Measurements from ENCODE around the gene MACF1. TPM values are rescaled to one million over a fixed set of nuclear protein-coding genes. Genes with fewer than 3 reads are reported as not detected.

The MACF1 gene
- total RNA-seq, 4 donors from 2014 or later, result 421 to 942 (median 545) TPM

GRCh38 chr1:39229504-39229903, 25.0 kb downstream of the MACF1 start:
- Histone ChIP-seq H3K9me3 (no peaks in the 10 kb centered on the region), H3K4me1 (peaks cover 21% of the 10 kb centered on the region)
- TF ChIP-seq, protein P1, sequence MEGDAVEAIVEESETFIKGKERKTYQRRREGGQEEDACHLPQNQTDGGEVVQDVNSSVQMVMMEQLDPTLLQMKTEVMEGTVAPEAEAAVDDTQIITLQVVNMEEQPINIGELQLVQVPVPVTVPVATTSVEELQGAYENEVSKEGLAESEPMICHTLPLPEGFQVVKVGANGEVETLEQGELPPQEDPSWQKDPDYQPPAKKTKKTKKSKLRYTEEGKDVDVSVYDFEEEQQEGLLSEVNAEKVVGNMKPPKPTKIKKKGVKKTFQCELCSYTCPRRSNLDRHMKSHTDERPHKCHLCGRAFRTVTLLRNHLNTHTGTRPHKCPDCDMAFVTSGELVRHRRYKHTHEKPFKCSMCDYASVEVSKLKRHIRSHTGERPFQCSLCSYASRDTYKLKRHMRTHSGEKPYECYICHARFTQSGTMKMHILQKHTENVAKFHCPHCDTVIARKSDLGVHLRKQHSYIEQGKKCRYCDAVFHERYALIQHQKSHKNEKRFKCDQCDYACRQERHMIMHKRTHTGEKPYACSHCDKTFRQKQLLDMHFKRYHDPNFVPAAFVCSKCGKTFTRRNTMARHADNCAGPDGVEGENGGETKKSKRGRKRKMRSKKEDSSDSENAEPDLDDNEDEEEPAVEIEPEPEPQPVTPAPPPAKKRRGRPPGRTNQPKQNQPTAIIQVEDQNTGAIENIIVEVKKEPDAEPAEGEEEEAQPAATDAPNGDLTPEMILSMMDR (IDR thresholded peaks at IDR 0.05), result no peak
- TF ChIP-seq POLR2A (IDR thresholded peaks at IDR 0.05) (no peak), POLR2AphosphoS5 (IDR thresholded peaks at IDR 0.05) (no peak), EP300 (IDR thresholded peaks at IDR 0.05) (no peak)

GRCh38 chr1:39230261-39231190, 26.0 kb downstream of the MACF1 start:
- Histone ChIP-seq H3K27ac (peak overlapping the region; percentile 56), H3K9me3 (no peaks in the 10 kb centered on the region), H3K36me3 (peaks cover 6% of the 10 kb centered on the region), H3K4me3 (no peak overlapping the region), H3K4me1 (peaks cover 21% of the 10 kb centered on the region), H3K27me3 (no peaks in the 10 kb centered on the region)
- no peak for DNase-seq (ENCODE audit: low spot score in 2 of 2)
- no peak for TF ChIP-seq POLR2AphosphoS5 (IDR thresholded peaks at IDR 0.05)
- TF ChIP-seq, protein P1 (IDR thresholded peaks at IDR 0.05), result no peak
- TF ChIP-seq EP300 (IDR thresholded peaks at IDR 0.05), result no peak
- TF ChIP-seq POLR2A (IDR thresholded peaks at IDR 0.05), result no peak
- WGBS, result 59% methylated on average over 9 of the region's 9 CpGs

More at GRCh38 chr1:39229504-39229903, 25.0 kb downstream of the MACF1 start:
- Histone ChIP-seq H3K27me3 (no peaks in the 10 kb centered on the region), H3K4me3 (no peak overlapping the region), H3K27ac (no peak overlapping the region), H3K36me3 (peaks cover 6% of the 10 kb centered on the region)
- DNase-seq (ENCODE audit: low spot score in 2 of 2), result no peak
- WGBS, result 95% methylated on average over 4 of the region's 4 CpGs

DNA sequence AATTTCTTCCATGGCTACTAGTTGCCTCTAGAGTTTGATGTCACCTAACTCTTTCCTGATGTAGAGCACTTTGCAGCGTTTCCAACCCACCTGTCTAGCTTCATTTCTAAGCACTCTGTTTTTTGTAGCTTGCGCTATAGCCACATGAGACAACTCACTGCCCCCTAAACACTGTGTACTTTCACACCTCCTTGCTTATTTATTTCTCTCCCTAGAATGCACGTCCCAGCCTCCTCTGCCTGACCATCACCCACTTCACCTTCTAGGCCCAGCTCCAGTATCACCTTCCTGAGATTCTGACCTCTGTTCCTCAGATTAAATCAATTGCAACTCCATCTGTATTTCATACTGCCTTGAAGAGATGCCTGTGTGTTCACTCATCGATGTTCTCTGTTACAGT, 32.5 kb downstream of the MACF1 start:
- H3K36me3 ChIP-seq, result peaks cover 6% of the 10 kb centered on the region
- no peak overlapping the region for H3K27ac ChIP-seq
- DNase-seq (ENCODE audit: low spot score in 2 of 2), result no peak
- no peak overlapping the region for H3K4me3 ChIP-seq
- no peaks in the 10 kb centered on the region for H3K9me3 ChIP-seq
- peaks cover 3% of the 10 kb centered on the region for H3K4me1 ChIP-seq
- no peaks in the 10 kb centered on the region for H3K27me3 ChIP-seq
- TF ChIP-seq POLR2A (IDR thresholded peaks at IDR 0.05) (no peak), EP300 (IDR thresholded peaks at IDR 0.05) (no peak), POLR2AphosphoS5 (IDR thresholded peaks at IDR 0.05) (no peak)
- TF ChIP-seq, protein P1 (IDR thresholded peaks at IDR 0.05), result no peak
- WGBS, result 89% methylated on average over 4 of the region's 4 CpGs

DNA sequence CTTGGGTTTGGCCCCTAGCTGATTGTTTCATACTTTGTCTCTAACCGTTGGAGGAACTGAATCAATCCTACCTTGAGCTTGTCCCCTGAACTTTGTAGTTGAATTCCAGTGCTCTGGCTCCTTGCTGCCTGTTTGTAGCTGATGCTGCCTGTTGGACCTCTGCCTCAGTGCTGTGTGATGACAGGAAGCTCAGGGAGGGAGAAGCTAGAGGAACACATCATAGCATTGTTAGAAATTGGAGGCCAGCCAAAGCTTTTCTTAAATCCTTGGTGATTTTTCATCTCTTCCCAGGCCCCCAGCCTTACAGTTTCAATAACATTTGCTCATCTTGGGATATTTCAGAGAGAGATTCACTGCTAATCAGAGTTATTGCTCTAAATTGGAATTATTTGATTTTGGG, 34.0 kb downstream of the MACF1 start:
- Histone ChIP-seq H3K9me3 (no peaks in the 10 kb centered on the region), H3K4me3 (no peak overlapping the region), H3K27me3 (no peaks in the 10 kb centered on the region), H3K36me3 (no peaks in the 10 kb centered on the region), H3K27ac (no peak overlapping the region), H3K4me1 (peaks cover 3% of the 10 kb centered on the region)
- no peak for TF ChIP-seq POLR2AphosphoS5 (IDR thresholded peaks at IDR 0.05)
- TF ChIP-seq, protein P1 (IDR thresholded peaks at IDR 0.05), result no peak
- no peak for TF ChIP-seq POLR2A (IDR thresholded peaks at IDR 0.05)
- TF ChIP-seq EP300 (IDR thresholded peaks at IDR 0.05), result no peak
- DNase-seq (ENCODE audit: low spot score in 2 of 2), result no peak
- 38% methylated on average over 1 of the region's 1 CpG for WGBS

GRCh38 chr1:39239968-39240367, 35.5 kb downstream of the MACF1 start:
- Histone ChIP-seq H3K4me3 (no peak overlapping the region), H3K9me3 (no peaks in the 10 kb centered on the region), H3K27me3 (no peaks in the 10 kb centered on the region), H3K36me3 (no peaks in the 10 kb centered on the region), H3K4me1 (peaks cover 3% of the 10 kb centered on the region), H3K27ac (no peak overlapping the region)
- 95% methylated on average over 3 of the region's 3 CpGs for WGBS
- DNase-seq (ENCODE audit: low spot score in 2 of 2), result no peak
- no peak for TF ChIP-seq POLR2A (IDR thresholded peaks at IDR 0.05)
- TF ChIP-seq, protein P1 (IDR thresholded peaks at IDR 0.05), result no peak
- no peak for TF ChIP-seq EP300 (IDR thresholded peaks at IDR 0.05)
- TF ChIP-seq POLR2AphosphoS5 (IDR thresholded peaks at IDR 0.05), result no peak
